GM21528 (cell line): ENCODE data around the gene SPACA9.

Experiments used
- ATAC-seq: cut with Tn5 transposase; IDR thresholded peaks from one replicate; pipeline ENCODE4 v1.9.1; 2021; ENCODE audit warnings: mild to moderate bottlenecking, moderate library complexity; ENCODE audit not compliant: unreplicated experiment, low FRiP score

SPACA9 gene

DNA sequence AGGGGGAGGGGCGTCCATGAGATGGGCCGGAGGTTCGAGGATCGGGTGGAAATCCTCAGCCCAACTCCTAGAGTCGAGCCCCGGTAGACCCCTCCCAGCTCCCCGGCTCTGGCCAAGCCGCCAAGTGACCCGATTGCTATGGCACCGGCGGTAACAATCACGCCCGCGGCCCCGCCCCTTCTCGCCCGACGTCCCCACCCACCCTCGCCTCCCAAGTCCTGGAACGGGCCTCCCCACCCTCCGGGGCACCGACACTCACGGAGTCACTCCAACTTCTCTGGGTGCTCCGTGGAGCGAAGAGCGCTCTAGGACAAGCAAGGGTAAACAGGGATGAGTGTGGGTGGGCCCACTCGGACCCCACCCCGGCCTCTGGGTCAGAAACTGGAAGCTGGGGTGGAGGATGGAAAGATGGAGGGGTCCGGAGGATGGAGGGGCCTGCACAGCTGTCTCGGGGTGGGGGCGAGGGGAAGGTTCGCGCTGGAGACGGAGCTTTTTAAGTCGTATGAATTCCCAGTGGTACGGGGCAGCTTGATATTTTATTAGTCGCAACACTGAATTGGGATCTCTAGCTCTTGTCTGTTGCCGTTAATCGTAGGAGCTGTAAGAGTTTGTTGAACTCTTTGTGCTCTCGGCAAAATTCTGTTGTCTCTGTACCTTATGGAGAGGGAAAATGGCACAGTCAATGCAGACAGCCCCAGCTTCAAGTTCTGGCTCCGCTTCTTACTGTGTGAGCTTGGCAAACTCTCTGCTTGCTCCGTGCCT is at the start of gene SPACA9:
SPACA9 (plus strand) TSS at position 204 of the 762 bp plus-strand sequence. CDS start 5,050 bp downstream, outside the sequence.
- no peak for ATAC-seq

DNA sequence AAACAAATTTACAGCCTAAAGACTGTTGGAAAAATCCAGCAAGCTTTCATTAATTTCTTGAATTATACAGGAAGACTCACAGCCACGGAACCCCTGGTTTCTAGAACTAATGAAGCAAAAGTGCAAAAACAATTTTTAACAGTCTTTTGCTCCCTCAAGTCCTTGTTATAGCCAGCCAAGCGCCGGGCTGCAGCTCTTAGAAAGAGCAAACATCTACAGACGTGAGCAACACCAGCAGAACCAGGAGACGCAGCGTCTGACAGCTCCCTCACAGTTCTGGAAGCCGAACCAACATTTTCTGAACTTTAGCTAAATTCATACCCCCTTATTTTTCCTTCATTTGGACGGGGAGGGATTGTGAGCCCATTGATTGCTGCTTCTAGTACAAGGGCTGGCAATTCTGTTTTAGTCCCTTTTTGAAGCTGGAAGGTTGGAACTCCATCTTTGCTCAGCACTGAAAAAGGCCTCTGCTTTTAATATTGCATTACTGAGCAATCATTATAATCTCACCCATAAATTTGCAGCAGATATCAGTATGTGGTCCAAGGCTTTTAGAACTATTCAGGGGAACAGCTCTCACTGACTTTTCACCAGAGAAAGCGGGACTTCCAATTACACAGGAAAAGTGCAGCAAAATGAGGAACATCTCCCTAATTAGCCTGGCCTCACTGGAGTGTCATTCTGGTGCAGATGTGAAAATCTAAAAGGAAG is 46.4 kb upstream of the SPACA9 start:
- no peak for ATAC-seq

DNA sequence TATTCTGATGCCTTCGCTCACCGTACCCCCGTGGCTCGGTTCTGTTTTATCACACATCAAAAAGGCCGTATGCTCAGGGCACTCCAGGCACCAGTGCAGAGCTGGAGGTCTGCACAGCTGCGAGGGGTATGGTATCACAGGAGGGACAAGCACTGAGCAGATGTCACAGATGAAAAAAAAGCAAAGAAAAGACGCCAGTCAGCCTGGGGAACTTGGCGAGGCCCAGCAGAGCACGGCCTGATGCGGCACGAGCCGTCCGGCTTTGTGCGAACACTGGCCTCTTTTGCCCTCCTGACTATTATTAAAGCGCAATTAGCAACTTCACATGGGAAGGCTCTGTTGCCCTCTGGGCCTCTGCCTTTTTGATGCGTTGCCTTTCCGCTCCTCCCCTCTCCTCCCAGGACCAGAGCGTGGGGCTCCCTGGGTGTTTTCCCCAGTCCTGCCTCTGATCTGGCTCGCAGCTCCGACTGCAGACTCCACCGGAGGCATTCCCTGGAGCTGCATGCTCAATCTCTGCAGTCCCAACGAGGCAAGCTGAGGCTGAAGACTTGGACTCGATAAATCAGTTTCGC is 45.1 kb upstream of the SPACA9 start:
- ATAC-seq: no peak

DNA sequence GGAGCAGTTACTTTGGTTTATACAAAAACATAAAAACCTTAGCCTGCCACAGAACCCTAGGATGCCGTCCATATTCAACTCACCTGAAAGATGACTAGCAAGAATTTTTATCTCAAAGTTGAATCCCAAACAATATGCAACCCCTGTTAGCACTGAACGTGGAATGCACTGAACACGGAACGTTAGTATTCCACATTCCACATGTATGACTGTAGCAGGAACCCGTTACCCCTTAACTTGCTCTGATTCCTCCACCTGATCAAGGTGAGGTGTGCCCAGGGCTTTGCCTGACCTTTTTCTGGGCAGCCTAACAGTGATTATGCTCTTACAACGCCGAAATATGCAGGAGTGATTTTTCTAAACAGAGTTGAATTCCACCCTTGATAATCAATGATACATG is 44.4 kb upstream of the SPACA9 start:
- ATAC-seq: no peak

DNA sequence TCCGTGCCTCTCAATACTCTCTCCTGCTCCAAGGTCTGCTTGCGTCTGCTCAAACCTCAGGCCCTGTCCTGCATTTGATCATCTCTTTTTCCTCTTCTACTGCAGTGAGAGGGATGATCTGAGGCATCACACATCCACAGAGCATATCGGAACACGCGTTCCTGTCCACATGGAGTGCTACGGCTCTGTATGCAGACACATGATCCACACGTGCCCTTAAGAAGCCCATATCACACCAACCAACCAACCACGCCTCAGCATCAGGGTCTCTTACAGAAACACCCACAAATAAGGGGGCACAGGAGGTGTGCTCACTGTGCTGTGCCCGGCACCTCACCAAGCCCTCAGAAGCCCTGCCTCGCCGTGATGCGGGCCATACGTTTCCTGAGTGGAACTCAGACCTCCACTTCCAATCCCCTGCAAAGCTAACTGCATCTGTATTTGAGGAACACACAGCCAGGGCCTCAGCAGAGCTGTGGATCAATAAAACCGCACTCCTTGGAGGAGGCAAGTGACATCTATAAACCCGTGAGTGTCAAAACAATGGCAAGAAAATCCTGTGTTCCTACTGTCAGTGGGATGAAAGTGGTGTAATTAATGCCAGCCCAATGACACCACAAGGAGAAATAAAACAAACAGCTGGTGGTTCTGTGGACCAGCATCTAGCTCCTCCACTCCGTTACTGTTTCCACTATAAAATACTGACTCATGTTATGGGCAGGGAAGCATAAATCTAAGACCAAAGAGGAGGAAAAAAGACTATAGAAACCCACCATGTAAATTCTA is 41.0 kb upstream of the SPACA9 start:
- no peak for ATAC-seq

DNA sequence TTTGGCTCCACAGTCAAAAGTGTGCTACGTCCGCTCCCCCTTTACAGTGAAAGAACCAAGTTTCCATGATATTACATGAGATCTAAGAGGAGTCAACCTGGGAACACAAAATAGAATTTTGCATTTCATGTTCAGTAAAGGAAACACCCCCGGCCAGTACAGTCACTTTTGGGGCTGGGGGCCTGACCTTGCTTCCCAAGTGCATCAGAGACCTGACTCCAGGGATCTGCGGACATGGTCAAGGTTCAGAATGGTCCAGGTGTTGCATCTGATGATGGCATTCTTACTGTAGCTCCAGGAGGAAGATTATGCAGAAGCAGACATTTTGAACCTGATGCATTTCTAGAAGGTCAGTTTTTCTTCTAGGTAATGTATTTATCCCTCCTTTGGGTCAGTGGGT is 40.4 kb upstream of the SPACA9 start:
- ATAC-seq: no peak

DNA sequence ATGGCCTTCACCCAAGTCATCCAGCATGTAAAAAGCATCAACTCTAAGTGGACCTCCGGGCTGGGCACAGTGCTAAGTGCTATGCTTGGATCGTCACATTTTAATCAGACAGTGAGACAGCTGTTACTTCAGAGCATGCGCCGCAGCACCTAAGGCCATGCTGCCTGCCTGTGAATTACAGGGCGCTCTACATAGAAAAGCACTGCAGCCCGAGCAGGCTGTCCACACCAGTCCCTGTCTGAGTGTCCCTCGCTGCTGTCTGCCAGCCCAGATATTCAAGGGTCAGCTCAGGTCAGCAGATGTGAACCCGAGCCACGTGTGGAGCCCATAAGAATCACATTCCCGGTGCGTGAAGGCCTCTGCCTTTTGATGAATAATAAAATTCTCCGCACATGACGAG is 37.7 kb upstream of the SPACA9 start:
- no peak for ATAC-seq

DNA sequence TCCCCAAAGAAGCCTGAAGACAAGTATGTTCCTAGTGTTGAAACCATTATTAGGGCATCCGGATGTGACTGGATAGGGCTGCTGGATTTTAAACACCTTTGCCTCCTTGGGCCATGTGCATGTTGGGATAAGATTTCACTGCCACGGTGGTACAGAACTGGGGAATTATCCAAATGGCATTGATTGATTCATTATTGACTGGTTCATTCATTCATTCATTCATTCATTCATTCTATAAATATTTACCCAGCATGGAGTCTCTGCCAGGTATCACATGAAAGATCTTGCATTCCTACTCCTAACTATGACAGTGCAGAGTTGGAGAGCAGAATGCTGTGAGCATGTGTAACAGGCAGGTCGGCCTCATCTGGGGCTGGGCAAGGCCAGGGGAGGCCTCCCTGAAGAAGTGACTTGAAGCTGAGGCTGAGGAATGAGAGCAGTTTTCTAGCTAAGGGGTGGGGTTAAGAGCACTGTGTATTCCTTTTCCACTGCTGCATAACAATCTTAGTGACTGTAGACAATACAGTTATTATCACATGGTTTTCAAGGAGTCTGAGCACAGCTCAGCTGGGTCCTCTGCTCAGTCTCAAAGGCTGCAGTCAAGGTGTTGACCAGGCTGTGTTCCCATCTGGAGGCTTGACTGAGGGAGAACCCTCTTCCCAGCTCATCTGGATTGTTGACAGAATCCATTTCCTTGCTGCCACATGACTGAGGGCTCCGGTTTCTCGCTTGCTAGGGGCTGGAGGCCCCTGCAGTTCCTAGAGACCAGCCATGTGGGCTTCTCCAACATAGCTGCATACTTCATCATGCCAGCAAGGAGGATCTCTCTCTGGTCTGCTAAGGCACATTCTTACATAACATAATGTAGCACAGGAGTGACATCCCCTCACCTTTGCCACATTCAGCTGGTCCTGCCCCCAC is 36.3 kb upstream of the SPACA9 start:
- ATAC-seq: no peak

DNA sequence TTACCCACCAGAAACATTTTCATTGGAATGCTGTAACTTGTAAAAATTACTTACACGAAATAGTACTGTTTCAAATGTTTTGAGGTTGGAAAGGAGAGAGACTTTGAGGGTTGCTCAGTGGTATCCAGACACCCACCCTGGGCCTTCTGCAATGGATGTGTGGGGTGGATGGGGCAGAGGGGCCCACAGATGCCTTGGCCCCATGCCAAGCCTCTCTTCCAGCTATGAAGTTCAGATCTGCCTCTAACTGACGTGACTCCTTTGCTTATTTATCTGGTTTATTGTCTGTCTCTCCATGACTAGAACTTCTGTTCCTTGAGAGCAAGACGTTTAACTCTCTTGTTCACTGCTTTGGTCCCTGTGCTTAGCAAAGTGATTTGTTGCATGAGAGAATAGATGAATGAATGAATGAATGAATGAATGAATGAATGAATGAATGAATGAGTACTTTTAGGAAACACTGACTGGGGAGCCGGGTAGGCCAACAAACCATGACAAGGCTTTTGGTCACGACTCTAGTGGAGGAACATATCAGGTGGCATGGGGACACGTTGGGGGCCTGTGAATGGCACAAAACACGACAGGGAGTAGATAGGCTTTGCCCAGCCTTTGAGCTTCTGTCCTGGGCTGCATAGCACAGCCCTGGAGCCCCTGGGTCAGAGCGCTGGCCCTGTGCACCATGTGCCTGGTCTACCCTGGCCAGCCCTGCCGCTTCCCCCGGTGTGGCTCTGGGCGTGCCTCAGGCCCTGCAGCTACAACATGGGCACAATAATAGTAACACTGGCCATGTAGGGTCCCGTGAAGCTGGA is 32.4 kb upstream of the SPACA9 start:
- ATAC-seq: no peak

DNA sequence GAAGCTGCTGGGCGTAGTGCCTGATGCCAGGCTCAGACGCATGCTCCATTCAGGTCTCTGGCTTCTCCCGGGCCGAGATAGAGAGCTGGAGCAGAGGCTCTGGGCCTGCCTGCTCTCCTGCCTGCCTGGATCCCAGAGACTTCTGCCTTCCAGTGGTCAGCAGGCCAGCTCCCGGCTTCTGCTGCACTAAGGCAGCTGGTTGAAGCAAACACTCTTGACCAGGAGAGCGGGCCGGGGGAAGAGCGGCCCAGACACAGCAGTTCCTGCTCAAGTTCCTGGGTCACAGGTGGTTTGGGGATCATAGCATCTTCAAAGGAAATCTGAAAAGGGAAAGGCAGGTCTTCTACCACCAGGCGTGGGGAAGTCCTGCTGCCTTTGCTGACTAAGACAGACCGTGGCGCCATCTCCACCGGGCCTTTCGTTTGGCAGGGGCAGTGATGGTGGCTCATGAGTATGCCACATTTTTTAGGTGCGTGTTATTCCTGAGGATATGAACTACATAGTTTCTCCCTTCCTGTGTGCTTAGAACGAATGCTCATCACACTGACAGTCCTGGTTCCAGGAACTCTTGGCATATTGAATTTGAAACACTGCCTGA is 31.7 kb upstream of the SPACA9 start:
- no peak for ATAC-seq

DNA sequence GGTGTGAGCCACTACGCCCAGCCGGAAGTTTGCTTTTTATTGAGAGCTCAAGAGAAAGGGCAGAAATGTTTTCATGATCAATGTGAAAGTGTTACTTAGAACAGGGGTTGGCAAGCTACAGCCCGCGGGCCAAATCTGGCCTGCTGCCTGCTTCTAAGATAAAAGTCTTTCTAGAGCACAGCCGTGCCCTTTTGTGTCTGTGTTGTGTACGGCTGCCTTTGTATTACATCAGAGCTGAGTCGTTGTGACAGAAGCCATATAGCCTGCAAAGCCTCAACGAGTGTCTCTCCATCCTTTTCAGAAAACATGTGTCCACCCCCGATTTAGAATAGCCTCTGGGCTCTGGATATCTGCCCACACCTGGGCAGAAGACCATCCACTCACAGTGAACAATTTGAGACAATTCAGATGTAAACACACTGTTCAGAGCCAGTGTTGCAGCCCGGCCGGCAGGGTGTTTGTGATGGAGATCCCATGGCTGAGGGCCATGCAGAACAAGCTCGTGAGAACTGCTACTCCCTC is 29.5 kb upstream of the SPACA9 start:
- ATAC-seq: no peak

DNA sequence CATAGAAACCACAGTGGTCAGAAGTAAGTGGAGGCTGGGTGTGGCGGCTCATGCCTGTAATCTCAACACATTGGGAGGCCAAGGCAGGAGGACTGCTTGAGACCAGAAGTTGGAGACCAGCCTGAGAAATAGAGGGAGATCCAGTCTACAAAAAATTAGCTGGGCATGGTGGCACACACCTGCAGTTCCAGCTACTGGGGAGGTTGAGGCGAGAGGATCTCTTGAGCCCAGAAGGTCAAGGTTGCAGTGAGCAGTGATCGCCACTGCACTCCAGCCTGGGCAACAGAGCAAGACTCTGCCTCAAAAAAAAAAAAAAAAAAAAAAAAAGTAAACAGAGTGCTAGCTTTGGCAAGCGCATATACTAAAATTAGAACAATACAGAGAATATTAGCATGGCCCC is 25.2 kb upstream of the SPACA9 start:
- no peak for ATAC-seq

DNA sequence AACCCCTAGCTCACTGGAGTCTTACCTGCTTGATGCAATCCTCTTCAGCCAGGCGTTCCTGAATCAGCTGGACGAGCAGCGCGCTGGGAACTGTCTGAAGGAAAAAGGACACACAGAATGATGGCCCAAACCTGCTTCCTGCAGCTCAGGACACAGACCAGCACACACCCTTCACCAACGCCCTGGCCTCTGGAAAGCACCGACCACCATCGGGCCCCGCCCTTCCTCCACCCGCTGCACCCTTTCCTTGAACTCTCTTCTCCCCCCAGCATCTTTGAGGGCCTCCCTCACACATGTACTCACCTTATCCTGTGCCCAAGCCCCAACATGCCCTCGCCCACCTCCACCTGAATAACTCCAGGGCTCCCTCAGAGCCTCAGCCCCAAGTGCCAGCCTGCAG is 23.9 kb upstream of the SPACA9 start:
- no peak for ATAC-seq

DNA sequence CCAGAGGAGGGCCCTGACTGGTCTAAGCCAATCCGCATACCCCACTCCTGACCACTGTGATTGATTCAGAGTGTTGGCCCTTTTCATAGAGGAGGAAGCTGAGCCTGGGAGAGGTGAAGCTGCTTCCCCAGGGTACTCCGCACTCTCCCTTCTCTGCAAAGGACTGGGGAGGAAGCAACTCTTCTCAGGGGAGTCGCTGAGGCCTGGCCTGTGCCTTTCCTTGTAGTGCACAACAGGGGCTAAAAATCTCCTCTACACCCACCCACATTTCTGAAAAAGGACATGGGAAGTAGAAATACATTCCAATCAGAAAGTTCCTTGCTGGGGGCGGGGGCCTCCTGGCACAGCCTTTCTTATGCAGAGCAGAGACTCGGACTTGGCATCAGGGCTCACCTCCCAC is 22.8 kb upstream of the SPACA9 start:
- no peak for ATAC-seq

DNA sequence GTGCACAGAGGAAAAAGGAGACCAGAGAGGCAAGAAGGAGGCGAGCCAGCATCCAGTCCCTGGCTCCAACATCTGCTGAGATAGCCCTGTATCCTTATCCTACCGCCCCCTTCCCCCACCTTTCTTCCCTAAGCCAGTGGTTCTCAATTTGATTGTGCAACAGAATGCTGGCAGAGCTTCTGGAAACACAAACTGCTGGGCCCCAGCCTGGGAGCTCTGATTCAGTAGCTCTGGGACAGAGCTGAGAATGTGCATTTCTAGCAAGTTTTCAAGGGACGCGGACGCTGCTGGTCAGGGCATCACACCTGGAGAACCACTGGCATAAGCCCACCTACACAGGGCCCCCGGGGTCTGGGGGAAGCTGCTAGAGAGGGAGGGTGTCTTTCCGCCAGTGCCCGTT is 21.7 kb upstream of the SPACA9 start:
- no peak for ATAC-seq

DNA sequence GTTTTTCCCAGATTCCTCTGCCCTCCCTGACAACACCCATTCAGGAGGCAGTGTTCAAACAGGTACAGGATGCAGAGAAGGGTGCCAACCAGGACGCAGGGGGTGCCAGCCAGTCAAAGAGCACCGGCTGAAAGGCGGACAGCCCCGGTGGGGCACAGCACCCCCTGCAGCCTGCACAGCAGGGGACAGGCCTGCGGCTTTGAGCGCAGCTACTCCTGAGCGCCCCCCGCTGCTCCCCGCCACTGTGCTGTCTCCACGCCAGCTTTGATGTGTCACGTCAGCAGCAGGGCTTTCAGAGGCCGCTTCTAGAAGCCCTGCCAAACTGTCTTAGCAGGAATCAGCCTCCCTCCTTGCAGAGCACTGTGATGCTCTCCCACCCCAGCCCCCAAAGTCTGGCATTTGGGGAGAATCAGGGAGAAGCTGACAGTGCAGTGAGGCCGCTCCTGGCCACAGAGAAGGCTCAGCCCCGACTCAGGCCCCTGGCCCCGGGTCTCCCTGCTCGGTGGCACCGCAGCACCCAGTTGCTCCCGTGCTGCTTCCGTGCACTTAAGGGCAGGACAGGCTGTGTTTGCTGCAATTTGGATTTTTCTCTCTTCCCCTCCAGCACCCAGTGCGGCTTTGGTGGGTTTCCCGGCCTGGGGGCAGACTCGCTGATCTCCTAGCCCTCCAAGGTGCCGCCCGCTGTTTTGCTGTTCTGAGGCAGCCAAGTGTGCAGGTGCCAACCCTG is 20.9 kb upstream of the SPACA9 start:
- ATAC-seq: no peak

DNA sequence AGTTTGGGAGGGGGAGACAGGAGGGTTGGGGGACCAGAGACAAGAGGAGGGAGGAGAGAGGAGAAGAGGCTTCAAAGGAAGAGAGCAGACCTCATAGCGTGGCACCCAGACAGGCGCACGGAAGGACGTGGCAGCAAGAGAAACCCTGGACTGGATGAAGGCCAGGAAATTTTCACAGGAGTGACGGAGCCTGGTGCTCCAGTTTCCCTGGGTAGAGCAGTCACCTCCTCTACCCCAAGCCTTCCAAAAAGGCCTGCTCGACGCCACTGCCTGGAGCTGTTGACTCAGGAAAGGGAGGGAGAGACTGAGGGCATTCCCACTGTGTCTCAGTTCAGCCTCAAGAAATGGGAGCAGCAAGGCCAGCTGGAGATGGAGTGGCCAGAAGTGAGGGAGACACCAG is 19.9 kb upstream of the SPACA9 start:
- ATAC-seq: no peak

DNA sequence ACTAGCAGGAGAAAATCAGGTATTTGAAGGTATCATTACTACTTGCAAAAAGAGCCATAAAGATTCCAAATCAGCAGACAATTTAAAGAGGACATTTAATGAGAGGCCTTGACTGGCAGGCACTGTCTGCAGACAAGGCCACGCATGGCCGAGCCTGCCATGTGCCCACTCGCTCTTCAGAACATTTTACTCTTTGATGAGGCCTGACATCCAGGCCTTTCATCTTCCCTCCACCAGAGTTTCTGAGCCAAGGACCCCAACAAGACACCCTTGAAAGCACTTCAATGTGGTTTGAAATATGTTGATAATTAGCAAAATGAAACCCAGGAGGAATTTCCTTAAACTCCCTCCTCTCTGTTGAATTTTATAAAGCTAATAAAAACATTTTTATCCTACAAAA is 17.0 kb upstream of the SPACA9 start:
- no peak for ATAC-seq
